HG02943 (cell line): ENCODE results near the gene CNTNAP2.

Source experiments
- ATAC-seq: cut with Tn5 transposase; IDR thresholded peaks from one replicate; pipeline ENCODE4 v1.9.1; 2021; ENCODE audit warnings: mild to moderate bottlenecking, low read depth, moderate library complexity; ENCODE audit not compliant: unreplicated experiment

The CNTNAP2 gene

DNA sequence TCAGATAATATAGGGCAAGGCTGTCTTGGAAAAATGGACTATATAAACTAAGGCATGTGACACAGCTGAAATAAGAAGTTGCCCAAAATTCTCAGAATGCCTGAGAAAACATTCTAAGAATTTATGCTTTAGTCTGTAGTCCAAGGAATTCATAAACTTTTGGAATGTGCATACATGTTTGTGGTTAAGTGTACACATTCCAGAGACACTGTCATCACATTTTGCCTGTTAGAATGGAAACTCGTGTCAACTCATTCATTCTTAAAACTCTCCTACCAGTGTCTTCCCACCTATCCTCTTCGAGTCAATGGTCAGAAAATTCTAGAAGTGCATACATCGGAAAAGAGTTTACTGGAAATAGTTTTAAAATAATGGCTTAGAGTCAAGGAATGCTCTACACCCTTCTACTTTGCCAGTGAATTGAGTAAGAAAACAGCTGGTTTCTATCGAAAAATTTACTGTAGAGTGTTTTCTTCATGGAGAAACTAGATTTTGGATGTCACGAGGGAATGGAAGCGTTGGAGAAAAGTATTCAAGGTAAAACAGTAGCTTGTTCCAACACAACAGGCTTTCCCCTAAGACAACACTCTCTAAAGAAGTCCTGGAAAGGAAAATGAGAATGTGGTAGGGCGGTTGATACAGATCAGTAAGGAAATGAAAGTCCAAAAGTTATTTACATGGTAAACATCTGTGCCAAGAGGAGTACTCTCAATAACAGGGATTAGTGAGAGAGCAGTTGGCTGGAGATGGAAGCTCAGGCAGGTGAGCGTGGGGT lies 1296.4 kb downstream of the CNTNAP2 start:
- no peak for ATAC-seq

DNA sequence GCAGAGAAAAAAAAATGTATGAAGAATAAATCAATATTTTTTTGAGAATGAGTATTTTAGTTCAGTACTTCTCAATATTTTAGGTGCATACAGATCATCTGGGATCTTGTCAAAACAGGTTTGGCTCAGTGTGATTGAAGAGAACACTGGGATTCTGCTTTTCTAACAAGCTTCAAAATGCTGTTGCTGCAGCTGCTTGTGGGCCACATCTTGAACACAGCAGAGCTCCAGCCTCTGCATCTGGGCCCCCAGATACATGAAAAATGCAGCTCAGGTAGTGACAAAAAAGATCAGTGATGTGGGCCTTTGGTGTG lies 1296.9 kb downstream of the CNTNAP2 start:
- ATAC-seq = no peak

GRCh38 chr7:147415991-147416390 lies 1299.4 kb downstream of the CNTNAP2 start:
- no peak for ATAC-seq

GRCh38 chr7:147418966-147419365 lies 1302.4 kb downstream of the CNTNAP2 start:
- no peak for ATAC-seq

- no peak for ATAC-seq
These were observed 1307.3 kb downstream of the CNTNAP2 start for GRCh38 chr7:147423875-147424274.

DNA sequence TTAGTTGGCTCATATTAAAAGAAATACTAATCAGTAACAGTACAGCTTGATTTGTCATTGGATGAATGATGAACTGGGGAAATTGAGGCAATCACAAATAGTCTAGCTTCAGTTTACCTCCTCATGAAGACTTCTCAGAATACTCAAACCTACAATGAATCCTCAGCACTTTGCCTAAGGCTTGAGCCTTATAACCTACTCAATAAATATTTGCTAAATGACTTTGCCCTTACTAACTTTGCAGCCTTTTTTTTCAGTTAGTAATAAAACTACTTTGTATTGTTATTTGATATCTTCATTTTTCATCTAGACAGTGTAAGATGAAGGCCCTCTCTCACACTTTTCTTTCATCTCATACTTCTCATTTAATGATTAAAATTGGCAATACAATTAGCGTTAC lies 1311.5 kb downstream of the CNTNAP2 start:
- no peak for ATAC-seq

GRCh38 chr7:147429961-147430360 lies 1313.4 kb downstream of the CNTNAP2 start:
- no peak for ATAC-seq

GRCh38 chr7:147432079-147432478 lies 1315.5 kb downstream of the CNTNAP2 start:
- no peak for ATAC-seq

GRCh38 chr7:147432576-147432975 lies 1316.0 kb downstream of the CNTNAP2 start:
- ATAC-seq = no peak

DNA sequence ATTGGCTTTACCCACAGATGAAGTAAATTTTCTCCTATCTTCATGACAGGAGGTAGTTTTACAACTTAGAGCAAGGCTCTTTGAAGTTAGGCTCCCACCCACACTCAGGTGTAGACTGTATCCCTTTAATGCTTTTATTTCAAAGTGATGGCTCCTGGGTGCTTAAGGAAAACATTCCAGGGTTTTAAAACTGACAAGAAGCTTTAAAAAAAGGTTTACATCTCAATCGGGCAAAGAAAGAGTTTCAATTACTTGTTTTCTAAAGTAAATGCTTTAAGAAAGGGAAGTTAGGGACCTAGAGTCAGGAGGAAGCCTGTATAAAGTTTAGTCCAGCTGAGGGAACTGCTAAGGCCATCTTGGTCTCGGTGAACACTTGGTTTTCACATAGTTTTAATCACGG lies 1320.1 kb downstream of the CNTNAP2 start:
- ATAC-seq = no peak

GRCh38 chr7:147438216-147438615 lies 1321.6 kb downstream of the CNTNAP2 start:
- no peak for ATAC-seq

- no peak for ATAC-seq
These were observed 1327.3 kb downstream of the CNTNAP2 start for GRCh38 chr7:147443942-147444341.

GRCh38 chr7:147452816-147453215 lies 1336.2 kb downstream of the CNTNAP2 start:
- ATAC-seq = no peak

DNA sequence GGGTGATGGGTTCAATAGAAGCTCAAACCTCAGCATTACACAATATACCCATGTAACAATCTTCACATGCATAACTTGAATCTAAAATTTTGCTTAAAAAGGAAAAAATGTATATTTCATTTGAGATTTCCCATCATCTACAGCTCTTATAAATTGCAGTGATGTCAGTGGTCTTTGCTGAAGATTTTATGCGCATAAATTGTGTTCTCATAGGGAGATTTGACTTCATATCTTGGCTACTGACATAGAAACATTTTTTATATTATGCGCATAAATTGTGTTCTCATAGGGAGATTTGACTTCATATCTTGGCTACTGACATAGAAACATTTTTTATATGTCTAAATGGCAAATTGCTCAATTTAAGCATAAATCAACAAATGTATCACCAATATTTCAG lies 1348.6 kb downstream of the CNTNAP2 start:
- ATAC-seq = no peak

DNA sequence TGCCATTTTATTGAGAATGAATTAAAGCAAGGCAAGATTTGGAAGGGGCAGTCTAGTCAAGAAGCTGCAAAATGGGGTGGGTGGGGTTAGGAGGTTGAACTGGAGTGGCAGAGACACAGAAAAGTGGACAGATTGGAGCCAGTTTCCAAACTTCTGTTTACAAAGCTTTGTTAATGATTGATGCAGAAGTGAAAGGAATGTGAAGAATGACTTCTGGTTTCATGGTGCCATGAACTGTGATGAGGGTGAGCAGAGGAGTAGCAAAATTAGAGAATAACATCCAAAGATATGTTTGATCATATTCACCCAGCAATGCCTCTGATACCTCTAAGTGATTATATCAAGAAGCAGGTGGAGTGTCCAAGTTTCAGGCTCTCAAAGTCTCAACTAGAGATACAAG lies 1356.0 kb downstream of the CNTNAP2 start:
- ATAC-seq = no peak

- ATAC-seq = no peak
These were observed 1358.3 kb downstream of the CNTNAP2 start for GRCh38 chr7:147474862-147475261.

GRCh38 chr7:147477526-147477925 lies 1360.9 kb downstream of the CNTNAP2 start:
- ATAC-seq = no peak

GRCh38 chr7:147478796-147479195 lies 1362.2 kb downstream of the CNTNAP2 start:
- no peak for ATAC-seq

DNA sequence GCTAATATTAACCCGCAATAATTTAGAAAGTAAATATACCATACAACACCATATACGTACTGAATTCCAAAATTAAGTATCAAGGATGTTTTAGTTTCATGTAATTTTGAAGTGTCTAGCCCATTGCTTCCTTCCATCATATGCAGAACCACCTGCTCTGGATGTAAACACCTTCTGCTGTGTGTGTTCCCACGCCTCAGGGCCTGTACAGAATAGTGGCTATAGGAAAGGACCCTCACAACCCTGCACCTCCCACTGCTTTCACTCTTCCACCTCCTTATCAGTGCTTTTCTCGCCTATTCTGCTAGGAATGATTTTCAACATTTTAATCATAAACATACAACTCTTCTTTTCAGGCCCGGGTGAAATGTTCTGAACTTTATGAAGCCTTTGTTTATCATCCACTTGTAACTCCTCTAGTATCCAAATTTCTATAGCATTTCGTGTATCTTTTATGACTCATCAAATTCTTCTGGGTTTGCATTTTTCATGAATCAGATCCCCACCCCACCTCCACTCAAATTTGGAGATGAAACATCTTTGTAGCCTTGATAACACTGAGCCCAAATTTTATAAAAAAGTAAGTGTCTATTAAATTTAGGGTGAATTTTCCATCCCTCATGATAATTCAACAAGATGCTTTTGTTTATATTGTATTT lies 1367.2 kb downstream of the CNTNAP2 start:
- ATAC-seq = no peak

DNA sequence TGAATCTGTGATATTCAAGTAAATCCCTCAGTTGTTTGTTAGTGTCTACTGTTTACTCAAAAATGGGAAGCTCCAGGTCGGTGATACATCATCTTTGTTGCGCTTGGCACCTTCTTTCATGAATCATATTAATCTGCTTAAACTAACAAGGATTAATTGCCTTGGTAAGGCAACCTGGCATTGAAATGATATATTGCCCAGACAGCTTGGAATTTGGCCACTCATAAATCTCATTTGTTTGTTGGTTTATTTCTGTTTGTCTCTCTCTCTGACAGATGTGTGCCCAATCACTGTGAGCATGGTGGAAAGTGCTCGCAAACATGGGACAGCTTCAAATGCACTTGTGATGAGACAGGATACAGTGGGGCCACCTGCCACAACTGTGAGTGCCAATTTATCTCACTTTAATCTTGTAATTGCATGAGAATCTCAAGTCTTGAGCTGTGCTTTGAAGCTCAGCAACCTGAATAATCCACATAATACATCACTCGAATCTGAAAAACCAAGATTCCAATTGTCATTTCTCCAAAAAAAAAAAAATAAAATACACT lies 1369.1 kb downstream of the CNTNAP2 start:
- ATAC-seq = no peak

DNA sequence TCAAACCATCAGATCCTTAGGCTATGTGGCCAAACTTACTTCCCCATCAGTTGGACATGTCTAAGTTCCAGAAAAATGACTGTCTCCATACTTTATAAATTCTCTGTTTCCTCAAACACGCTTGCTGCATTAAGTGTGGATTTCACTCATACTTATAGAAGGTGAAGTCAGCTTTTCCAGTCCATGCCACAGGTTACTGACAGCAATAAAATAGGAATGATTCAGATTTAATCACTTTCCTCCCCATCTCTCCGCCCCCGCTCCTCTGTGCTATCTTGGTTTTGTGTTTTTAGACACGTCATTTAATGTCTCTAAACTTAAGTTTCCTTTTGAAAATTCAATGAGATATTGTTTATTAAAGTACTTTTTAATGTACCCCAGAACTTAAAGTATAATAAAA lies 1376.0 kb downstream of the CNTNAP2 start:
- no peak for ATAC-seq

DNA sequence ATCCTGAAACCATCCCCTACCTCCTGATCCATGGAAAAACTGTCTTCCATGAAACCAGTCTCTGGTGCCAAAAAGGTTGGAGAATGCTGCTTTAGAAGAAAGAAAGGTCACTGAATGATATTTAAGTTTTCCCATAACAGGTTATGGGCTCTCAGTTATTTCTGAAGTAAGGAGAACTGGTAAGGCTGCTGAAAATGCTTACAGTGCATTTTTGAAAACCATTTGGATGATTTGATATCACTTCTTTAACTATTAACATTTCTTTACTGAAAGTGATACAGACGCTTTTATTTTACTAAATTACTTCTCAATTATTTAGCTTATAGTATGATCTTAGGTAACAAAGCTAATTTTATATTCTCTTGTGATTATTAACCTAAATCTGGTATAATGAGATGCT lies 1379.6 kb downstream of the CNTNAP2 start:
- no peak for ATAC-seq
